Left lung (tissue), 10 donors: ENCODE data around the gene WDFY1. TPM values are rescaled to one million over a fixed set of nuclear protein-coding genes. Genes with fewer than 3 reads are reported as not detected.
"Not testable (repeated sequence)": the region's sequence is repeated elsewhere in the genome, so short reads cannot be mapped to it uniquely, and the experiment has no call there.

Experiments used
- ATAC-seq: fragments of 200-7000 bp; cut with Tn5 transposase; one replicate; pipeline ENCODE4 v1.9.1; 2020; ENCODE audit warnings: moderate library complexity
- DNase-seq, 4 donors: peaks; one replicate each; pipeline ENCODE4 v3.0.0-alpha.2; 2013 to 2020
- H3K27ac ChIP-seq, 2 donors: fragments of 200-600 bp; sonication (generic) in 1 of 2; one replicate each; pipeline versions ENCODE4 v1.5.0 to v1.8.0; 2020 to 2021
- H3K27me3 ChIP-seq, 2 donors: fragments of 200-600 bp; sonication (generic) in 1 of 2; one replicate each; pipeline versions ENCODE4 v1.5.0 to v1.8.0; 2020 to 2021
- H3K36me3 ChIP-seq, 2 donors: fragments of 200-600 bp; sonication (generic) in 1 of 2; one replicate each; pipeline versions ENCODE4 v1.5.0 to v1.8.0; 2020 to 2021
- H3K4me1 ChIP-seq, 2 donors: fragments of 200-600 bp; one replicate each; pipeline ENCODE4 v1.8.0; 2021
- H3K4me3 ChIP-seq, 2 donors: fragments of 200-600 bp; sonication (generic) in 1 of 2; one replicate each; pipeline versions ENCODE4 v1.5.0 to v1.8.0; 2020 to 2021; ENCODE audit warnings: mild to moderate bottlenecking in 1 of 2
- H3K9me3 ChIP-seq, 2 donors: fragments of 200-600 bp; sonication (generic) in 1 of 2; one replicate each; pipeline versions ENCODE4 v1.5.0 to v1.8.0; 2020 to 2021
- CTCF ChIP-seq, 2 donors: fragments of 200-600 bp; sonication (generic) in 1 of 2; IDR thresholded peaks; one replicate each; pipeline versions ENCODE4 v1.5.0 to v1.8.0; 2021; ENCODE audit warnings: antibody characterized with exemption in 2 of 2
- intact Hi-C, 2 donors: fragments of 100-400 bp; cut with DNase I; formaldehyde crosslinking; loops; one replicate each; pipeline versions ENCODE4 v1.11.2 to v1.14.2; 2022
- polyA plus RNA-seq, 6 donors: library from polyadenylated mRNA; unstranded; fragments of 120-200 nt; gene quantifications; one replicate each; pipeline ENCODE4 v1.2.1, GENCODE V29; 2013; ENCODE audit not compliant: insufficient read length in 6 of 6
- total RNA-seq, 2 donors: library from RNA; stranded (reverse); fragmentation: NEBNext Ultra II Directional; extraction: Animal tissue kit (Norgen Biotek cat#: 25700); gene quantifications; one replicate each; pipeline ENCODE4 v1.2.1, GENCODE V29; 2021
- donor health status: DM: no; HTN: yes; CAD: no.
- donor health status: DM: no; HTN: no; CAD: no.

WDFY1 gene
- total and polyA plus RNA-seq, 8 donors = 45.5 to 71.9 (median 67.5) TPM

- DNase-seq = no peak
- H3K4me3 ChIP-seq = no peak overlapping the region
- no peak for TF ChIP-seq CTCF (IDR thresholded peaks at IDR 0.05)
- no peak overlapping the region for H3K27ac ChIP-seq
- peaks cover 0 to 5% of the 10 kb centered on the region in 2 donors for H3K4me1 ChIP-seq
- H3K36me3 ChIP-seq = peaks cover 0 to 83% of the 10 kb centered on the region in 2 donors
- intact Hi-C loops = no loop called here
- H3K27me3 ChIP-seq = no peaks in the 10 kb centered on the region
- no peaks in the 10 kb centered on the region for H3K9me3 ChIP-seq
- no peak for ATAC-seq
Measured at GRCh38 chr2:223884399-223884798, 60.7 kb downstream of the WDFY1 start.

GRCh38 chr2:223882715-223883114 lies 62.4 kb downstream of the WDFY1 start:
- peaks cover 0 to 2% of the 10 kb centered on the region in 2 donors for H3K4me1 ChIP-seq
- H3K9me3 ChIP-seq = no peaks in the 10 kb centered on the region
- H3K36me3 ChIP-seq = peaks cover 0 to 91% of the 10 kb centered on the region in 2 donors
- no peaks in the 10 kb centered on the region for H3K27me3 ChIP-seq
- DNase-seq = no peak
- intact Hi-C loops = no loop called here
- no peak for ATAC-seq
- TF ChIP-seq CTCF (IDR thresholded peaks at IDR 0.05) = no peak
- H3K27ac ChIP-seq = no peak overlapping the region
- H3K4me3 ChIP-seq = no peak overlapping the region

- Histone ChIP-seq H3K9me3 (no peaks in the 10 kb centered on the region), H3K36me3 (peaks cover 0 to 94% of the 10 kb centered on the region in 2 donors), H3K4me3 (no peak overlapping the region), H3K27ac (no peak overlapping the region), H3K27me3 (no peaks in the 10 kb centered on the region), H3K4me1 (no peaks in the 10 kb centered on the region)
- intact Hi-C loops = no loop called here
- no peak for DNase-seq
- no peak for TF ChIP-seq CTCF (IDR thresholded peaks at IDR 0.05)
- no peak for ATAC-seq
Measured at GRCh38 chr2:223880796-223881195, 64.3 kb downstream of the WDFY1 start.

GRCh38 chr2:223877721-223878410 lies 67.3 kb downstream of the WDFY1 start:
- no peaks in the 10 kb centered on the region for H3K27me3 ChIP-seq
- intact Hi-C loops = no loop called here
- H3K27ac ChIP-seq = no peak overlapping the region
- no peaks in the 10 kb centered on the region for H3K4me1 ChIP-seq
- ATAC-seq = no peak
- H3K36me3 ChIP-seq = peaks cover 0 to 90% of the 10 kb centered on the region in 2 donors
- DNase-seq = peak in 1 of 4 donors; percentile 13
- no peaks in the 10 kb centered on the region for H3K9me3 ChIP-seq
- TF ChIP-seq CTCF (IDR thresholded peaks at IDR 0.05) = no peak
- no peak overlapping the region for H3K4me3 ChIP-seq

GRCh38 chr2:223873672-223874071 lies 71.5 kb downstream of the WDFY1 start:
- Histone ChIP-seq H3K9me3 (no peaks in the 10 kb centered on the region), H3K4me1 (peaks cover 0 to 10% of the 10 kb centered on the region in 2 donors), H3K4me3 (no peak overlapping the region), H3K36me3 (peaks cover 0 to 65% of the 10 kb centered on the region in 2 donors), H3K27me3 (no peaks in the 10 kb centered on the region), H3K27ac (no peak overlapping the region)
- intact Hi-C loops = no loop called here
- no peak for TF ChIP-seq CTCF (IDR thresholded peaks at IDR 0.05)
- ATAC-seq = no peak
- no peak for DNase-seq

GRCh38 chr2:223872772-223873171 lies 72.4 kb downstream of the WDFY1 start:
- H3K27me3 ChIP-seq, intact Hi-C loops, ATAC-seq, H3K4me3 ChIP-seq, DNase-seq, H3K27ac ChIP-seq, H3K9me3 ChIP-seq: not testable (repeated sequence)
- peaks cover 0 to 10% of the 10 kb centered on the region in 2 donors for H3K4me1 ChIP-seq
- peaks cover 0 to 56% of the 10 kb centered on the region in 2 donors for H3K36me3 ChIP-seq

GRCh38 chr2:223871661-223872060 lies 73.5 kb downstream of the WDFY1 start:
- DNase-seq, ATAC-seq, H3K27me3 ChIP-seq, intact Hi-C loops, H3K4me3 ChIP-seq, H3K9me3 ChIP-seq: not testable (repeated sequence)
- Histone ChIP-seq H3K27ac (peak overlapping the region in 1 of 2 donors; percentile 7), H3K36me3 (peaks cover 0 to 45% of the 10 kb centered on the region in 2 donors), H3K4me1 (peaks cover 0 to 10% of the 10 kb centered on the region in 2 donors)
